Measurements from ENCODE around the gene PIK3C2G. TPM values are rescaled to one million over a fixed set of nuclear protein-coding genes. Genes with fewer than 3 reads are reported as not detected.
A peak's percentile ranks its signal among the peaks of the same experiment; 100 is the strongest.

The PIK3C2G gene
- total RNA-seq, 2 donors from 2014 or later = not detected

DNA sequence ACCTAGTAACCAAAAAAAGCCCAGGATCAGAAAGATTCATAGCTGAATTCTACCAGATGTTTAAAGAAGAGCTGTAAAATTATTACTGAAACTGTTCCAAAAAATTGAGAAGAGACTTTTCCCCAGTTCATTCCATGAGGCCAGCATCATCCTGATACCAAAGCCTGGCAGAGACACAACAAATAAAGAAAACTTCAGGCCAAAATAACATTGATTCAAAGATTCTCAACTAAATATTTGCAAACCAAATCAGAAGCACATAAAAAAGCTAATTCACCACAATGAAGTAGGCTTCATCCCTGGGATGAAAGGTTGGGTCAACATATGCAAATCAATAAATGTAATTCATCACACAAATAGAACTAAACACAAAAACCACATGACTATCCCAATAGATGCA, 325.3 kb downstream of the PIK3C2G start:
- Histone ChIP-seq H3K4me3 (ENCODE audit: low read length) (peak overlapping the region; percentile 34), H3K36me3 (ENCODE audit: control insufficient read depth, insufficient read depth, low read length) (no peaks in the 10 kb centered on the region), H3K9ac (ENCODE audit: extremely low read depth, low read length, poor library complexity, severe bottlenecking) (no peak overlapping the region), H3K9me3 (ENCODE audit: control insufficient read depth, low read length) (peaks cover 62% of the 10 kb centered on the region), H3K4me1 (ENCODE audit: control insufficient read depth, insufficient read depth, low read length) (no peaks in the 10 kb centered on the region), H3K27me3 (ENCODE audit: control insufficient read depth, insufficient read depth, low read length, poor library complexity, severe bottlenecking) (no peaks in the 10 kb centered on the region), H3K27ac (ENCODE audit: low read depth, low read length) (no peak overlapping the region)
- DNase-seq = no peak
- Mint-ChIP-seq H3K36me3 (ENCODE audit: low read depth) (peaks cover 17% of the 10 kb centered on the region), H3K4me1 (no peaks in the 10 kb centered on the region), H3K27me3 (ENCODE audit: insufficient read depth) (no peaks in the 10 kb centered on the region), H3K4me3 (no peak overlapping the region), H3K27ac (no peak overlapping the region), H3K9me3 (peaks cover 54% of the 10 kb centered on the region)
- TF ChIP-seq, protein P1, sequence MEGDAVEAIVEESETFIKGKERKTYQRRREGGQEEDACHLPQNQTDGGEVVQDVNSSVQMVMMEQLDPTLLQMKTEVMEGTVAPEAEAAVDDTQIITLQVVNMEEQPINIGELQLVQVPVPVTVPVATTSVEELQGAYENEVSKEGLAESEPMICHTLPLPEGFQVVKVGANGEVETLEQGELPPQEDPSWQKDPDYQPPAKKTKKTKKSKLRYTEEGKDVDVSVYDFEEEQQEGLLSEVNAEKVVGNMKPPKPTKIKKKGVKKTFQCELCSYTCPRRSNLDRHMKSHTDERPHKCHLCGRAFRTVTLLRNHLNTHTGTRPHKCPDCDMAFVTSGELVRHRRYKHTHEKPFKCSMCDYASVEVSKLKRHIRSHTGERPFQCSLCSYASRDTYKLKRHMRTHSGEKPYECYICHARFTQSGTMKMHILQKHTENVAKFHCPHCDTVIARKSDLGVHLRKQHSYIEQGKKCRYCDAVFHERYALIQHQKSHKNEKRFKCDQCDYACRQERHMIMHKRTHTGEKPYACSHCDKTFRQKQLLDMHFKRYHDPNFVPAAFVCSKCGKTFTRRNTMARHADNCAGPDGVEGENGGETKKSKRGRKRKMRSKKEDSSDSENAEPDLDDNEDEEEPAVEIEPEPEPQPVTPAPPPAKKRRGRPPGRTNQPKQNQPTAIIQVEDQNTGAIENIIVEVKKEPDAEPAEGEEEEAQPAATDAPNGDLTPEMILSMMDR (conservative IDR thresholded peaks at IDR 0.05) = no peak

DNA sequence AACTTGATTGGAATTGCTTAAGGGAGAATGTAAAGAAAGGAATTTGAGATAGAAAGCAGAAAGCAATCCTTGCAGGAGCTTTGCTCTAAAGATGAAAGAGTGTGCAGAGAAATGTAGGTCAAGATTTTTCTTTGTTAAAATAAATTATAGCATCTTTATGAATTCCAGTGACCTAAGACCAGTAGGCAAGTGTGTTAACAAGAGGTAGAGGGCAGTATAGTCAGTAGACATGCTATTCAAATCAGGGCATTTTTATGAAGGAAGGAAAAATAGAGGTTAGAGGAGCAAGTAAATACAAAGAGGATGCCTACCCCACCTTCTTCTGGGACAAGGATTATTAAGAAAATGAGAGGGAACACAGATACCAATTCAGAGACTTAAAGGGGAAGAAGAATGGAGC, 328.0 kb downstream of the PIK3C2G start:
- no peaks in the 10 kb centered on the region for H3K27me3 ChIP-seq (ENCODE audit: control insufficient read depth, insufficient read depth, low read length, poor library complexity, severe bottlenecking)
- H3K27ac ChIP-seq (ENCODE audit: low read depth, low read length) = no peak overlapping the region
- TF ChIP-seq, protein P1 (conservative IDR thresholded peaks at IDR 0.05) = peak; percentile 58
- no peaks in the 10 kb centered on the region for H3K4me1 Mint-ChIP-seq
- H3K4me1 ChIP-seq (ENCODE audit: control insufficient read depth, insufficient read depth, low read length) = no peaks in the 10 kb centered on the region
- DNase-seq = no peak
- H3K4me3 ChIP-seq (ENCODE audit: low read length) = no peak overlapping the region
- H3K27ac Mint-ChIP-seq = no peak overlapping the region
- H3K9me3 Mint-ChIP-seq = peaks cover 44% of the 10 kb centered on the region
- H3K36me3 ChIP-seq (ENCODE audit: control insufficient read depth, insufficient read depth, low read length) = no peaks in the 10 kb centered on the region
- H3K9me3 ChIP-seq (ENCODE audit: control insufficient read depth, low read length) = peaks cover 45% of the 10 kb centered on the region
- H3K4me3 Mint-ChIP-seq = no peak overlapping the region
- H3K9ac ChIP-seq (ENCODE audit: extremely low read depth, low read length, poor library complexity, severe bottlenecking) = no peak overlapping the region
- H3K27me3 Mint-ChIP-seq (ENCODE audit: insufficient read depth) = no peaks in the 10 kb centered on the region
- H3K36me3 Mint-ChIP-seq (ENCODE audit: low read depth) = peaks cover 14% of the 10 kb centered on the region

DNA sequence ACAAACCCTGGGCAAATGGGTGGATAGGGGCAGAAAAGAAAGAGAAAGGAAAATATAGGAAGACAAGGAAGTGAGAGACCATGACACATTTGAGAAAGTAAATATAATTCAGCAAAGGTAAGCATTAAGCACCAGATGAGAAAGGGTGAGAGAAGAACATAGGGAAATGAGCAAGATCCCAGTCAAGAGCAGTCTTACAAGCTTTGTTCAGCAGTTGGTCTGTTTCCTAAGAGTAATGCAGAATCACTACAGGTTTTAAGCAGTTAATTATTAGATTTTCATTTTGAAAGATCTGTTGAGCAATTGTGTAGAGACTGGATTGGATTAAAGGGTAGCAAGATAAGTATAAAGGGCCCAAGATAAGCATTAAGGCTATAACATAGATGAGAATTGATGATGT, 330.2 kb downstream of the PIK3C2G start:
- Mint-ChIP-seq H3K27me3 (ENCODE audit: insufficient read depth) (no peaks in the 10 kb centered on the region), H3K9me3 (peaks cover 22% of the 10 kb centered on the region), H3K36me3 (ENCODE audit: low read depth) (peaks cover 3% of the 10 kb centered on the region), H3K27ac (no peak overlapping the region), H3K4me3 (no peak overlapping the region), H3K4me1 (peaks cover 6% of the 10 kb centered on the region)
- H3K4me3 ChIP-seq (ENCODE audit: low read length) = no peak overlapping the region
- H3K27me3 ChIP-seq (ENCODE audit: control insufficient read depth, insufficient read depth, low read length, poor library complexity, severe bottlenecking) = no peaks in the 10 kb centered on the region
- no peaks in the 10 kb centered on the region for H3K36me3 ChIP-seq (ENCODE audit: control insufficient read depth, insufficient read depth, low read length)
- no peak for DNase-seq
- no peak overlapping the region for H3K9ac ChIP-seq (ENCODE audit: extremely low read depth, low read length, poor library complexity, severe bottlenecking)
- TF ChIP-seq, protein P1 (conservative IDR thresholded peaks at IDR 0.05) = no peak
- peaks cover 24% of the 10 kb centered on the region for H3K9me3 ChIP-seq (ENCODE audit: control insufficient read depth, low read length)
- no peak overlapping the region for H3K27ac ChIP-seq (ENCODE audit: low read depth, low read length)
- H3K4me1 ChIP-seq (ENCODE audit: control insufficient read depth, insufficient read depth, low read length) = no peaks in the 10 kb centered on the region
